Measurements from ENCODE around the gene PRKN.

PRKN gene

GRCh38 chr6:161463071-161463470 lies 1264.5 kb downstream of the PRKN start:
- no peak for DNase-seq (ENCODE audit: low read depth)
- no peak for TF ChIP-seq CTCF (IDR thresholded peaks at IDR 0.05; ENCODE audit: low read length, missing control alignments)
- H3K4me3 ChIP-seq (replicated peaks; ENCODE audit: low read depth, low read length): no peak overlapping the region

- DNase-seq (ENCODE audit: low read depth): no peak
Observed at GRCh38 chr6:161462148-161462547, 1265.4 kb downstream of the PRKN start.

GRCh38 chr6:161459008-161459615 lies 1268.5 kb downstream of the PRKN start:
- no peak overlapping the region for H3K4me3 ChIP-seq (replicated peaks; ENCODE audit: low read depth, low read length)
- no peak for DNase-seq (ENCODE audit: low read depth)
- TF ChIP-seq CTCF (IDR thresholded peaks at IDR 0.05; ENCODE audit: low read length, missing control alignments): no peak

More at GRCh38 chr6:161462148-161462547, 1265.4 kb downstream of the PRKN start:
- no peak for TF ChIP-seq CTCF (IDR thresholded peaks at IDR 0.05; ENCODE audit: low read length, missing control alignments)
- no peak overlapping the region for H3K4me3 ChIP-seq (replicated peaks; ENCODE audit: low read depth, low read length)

- DNase-seq (ENCODE audit: low read depth): no peak
- no peak for TF ChIP-seq CTCF (IDR thresholded peaks at IDR 0.05; ENCODE audit: low read length, missing control alignments)
Observed at GRCh38 chr6:161458201-161458951, 1269.2 kb downstream of the PRKN start.

GRCh38 chr6:161455848-161456247 lies 1271.7 kb downstream of the PRKN start:
- no peak for TF ChIP-seq CTCF (IDR thresholded peaks at IDR 0.05; ENCODE audit: low read length, missing control alignments)
- H3K4me3 ChIP-seq (replicated peaks; ENCODE audit: low read depth, low read length): no peak overlapping the region
- DNase-seq (ENCODE audit: low read depth): no peak

More at GRCh38 chr6:161458201-161458951, 1269.2 kb downstream of the PRKN start:
- no peak overlapping the region for H3K4me3 ChIP-seq (replicated peaks; ENCODE audit: low read depth, low read length)

- no peak for TF ChIP-seq CTCF (IDR thresholded peaks at IDR 0.05; ENCODE audit: low read length, missing control alignments)
- H3K4me3 ChIP-seq (replicated peaks; ENCODE audit: low read depth, low read length): no peak overlapping the region
- no peak for DNase-seq (ENCODE audit: low read depth)
Observed at GRCh38 chr6:161453558-161453957, 1274.0 kb downstream of the PRKN start.
